ENCODE data around the gene CAPN9. TPM values are rescaled to one million over a fixed set of nuclear protein-coding genes. Genes with fewer than 3 reads are reported as not detected.

The CAPN9 gene
- total and polyA plus RNA-seq, 4 donors, result not detected

GRCh38 chr1:230836347-230836746, 89.2 kb downstream of the CAPN9 start:
- Histone ChIP-seq H3K4me3 (ENCODE audit: low read depth in 1 of 3, low read length in 3 of 3) (no peak overlapping the region), H3K27ac (ENCODE audit: low read depth in 1 of 2, low read length in 2 of 2) (no peak overlapping the region), H3K36me3 (ENCODE audit: control insufficient read depth in 4 of 4, insufficient read depth in 3 of 4, low read depth in 1 of 4, low read length in 3 of 4) (peaks cover 0 to 6% (median under 1%) of the 10 kb centered on the region in 4 donors), H3K27me3 (ENCODE audit: control insufficient read depth in 4 of 4, insufficient read depth in 4 of 4, low read length in 3 of 4) (no peaks in the 10 kb centered on the region), H3K9ac (ENCODE audit: low read depth in 1 of 2, low read length in 2 of 2) (no peak overlapping the region), H3K9me3 (ENCODE audit: control insufficient read depth in 4 of 4, low read length in 3 of 4) (no peaks in the 10 kb centered on the region), H3K4me1 (ENCODE audit: control insufficient read depth in 4 of 4, insufficient read depth in 4 of 4, low read length in 3 of 4) (no peaks in the 10 kb centered on the region)
- no peak for DNase-seq (ENCODE audit: low spot score)
- WGBS, result 98% methylated on average over 5 of the region's 5 CpGs
- no peak for TF ChIP-seq FOXA1 (IDR thresholded peaks at IDR 0.05)

- no peak overlapping the region for H3K9ac ChIP-seq (ENCODE audit: low read depth in 1 of 2, low read length in 2 of 2)
- no peaks in the 10 kb centered on the region for H3K4me1 ChIP-seq (ENCODE audit: control insufficient read depth in 4 of 4, insufficient read depth in 4 of 4, low read length in 3 of 4)
- TF ChIP-seq FOXA2 (IDR thresholded peaks at IDR 0.05) (no peak), JUND (IDR thresholded peaks at IDR 0.05) (no peak), ATF3 (IDR thresholded peaks at IDR 0.05) (no peak), REST (IDR thresholded peaks at IDR 0.05) (no peak), YY1 (IDR thresholded peaks at IDR 0.05) (no peak), HNF4G (IDR thresholded peaks at IDR 0.05) (no peak)
- DNase-seq (ENCODE audit: low spot score), result no peak
- H3K9me3 ChIP-seq (ENCODE audit: control insufficient read depth in 4 of 4, low read length in 3 of 4), result no peaks in the 10 kb centered on the region
- H3K4me3 ChIP-seq (ENCODE audit: low read depth in 1 of 3, low read length in 3 of 3), result no peak overlapping the region
- no peak overlapping the region for H3K27ac ChIP-seq (ENCODE audit: low read depth in 1 of 2, low read length in 2 of 2)
- 94% methylated on average over 5 of the region's 5 CpGs for WGBS
- peaks cover 0 to 6% (median 2%) of the 10 kb centered on the region in 4 donors for H3K36me3 ChIP-seq (ENCODE audit: control insufficient read depth in 4 of 4, insufficient read depth in 3 of 4, low read depth in 1 of 4, low read length in 3 of 4)
- H3K27me3 ChIP-seq (ENCODE audit: control insufficient read depth in 4 of 4, insufficient read depth in 4 of 4, low read length in 3 of 4), result no peaks in the 10 kb centered on the region
These were observed 89.6 kb downstream of the CAPN9 start for GRCh38 chr1:230836793-230837192.

- H3K4me3 ChIP-seq (ENCODE audit: low read depth in 1 of 3, low read length in 3 of 3), result no peak overlapping the region
- no peak for DNase-seq (ENCODE audit: low spot score)
- WGBS, result 91% methylated on average over 10 of the region's 10 CpGs
These were observed 92.0 kb downstream of the CAPN9 start for GRCh38 chr1:230839173-230839572.

More at GRCh38 chr1:230839173-230839572, 92.0 kb downstream of the CAPN9 start:
- H3K4me1 ChIP-seq (ENCODE audit: control insufficient read depth in 4 of 4, insufficient read depth in 4 of 4, low read length in 3 of 4), result no peaks in the 10 kb centered on the region
- no peaks in the 10 kb centered on the region for H3K9me3 ChIP-seq (ENCODE audit: control insufficient read depth in 4 of 4, low read length in 3 of 4)
- H3K9ac ChIP-seq (ENCODE audit: low read depth in 1 of 2, low read length in 2 of 2), result no peak overlapping the region
- H3K36me3 ChIP-seq (ENCODE audit: control insufficient read depth in 4 of 4, insufficient read depth in 3 of 4, low read depth in 1 of 4, low read length in 3 of 4), result peaks cover 4 to 13% (median 5%) of the 10 kb centered on the region in 4 donors
- H3K27me3 ChIP-seq (ENCODE audit: control insufficient read depth in 4 of 4, insufficient read depth in 4 of 4, low read length in 3 of 4), result no peaks in the 10 kb centered on the region
- TF ChIP-seq CTCF (IDR thresholded peaks at IDR 0.05; ENCODE audit: low read depth, low read length, missing input control) (no peak), NR2F2 (IDR thresholded peaks at IDR 0.05) (no peak), GABPA (IDR thresholded peaks at IDR 0.05 in 1 of 2, conservative IDR thresholded peaks at IDR 0.05 in 1 of 2) (no peak), MAX (IDR thresholded peaks at IDR 0.05) (no peak), RXRA (IDR thresholded peaks at IDR 0.05) (no peak), REST (IDR thresholded peaks at IDR 0.05) (no peak), FOXA2 (IDR thresholded peaks at IDR 0.05) (no peak), SP1 (IDR thresholded peaks at IDR 0.05) (no peak), TAF1 (conservative IDR thresholded peaks at IDR 0.05) (no peak)
- H3K27ac ChIP-seq (ENCODE audit: low read depth in 1 of 2, low read length in 2 of 2), result no peak overlapping the region

Data from liver (tissue), 9 donors.